HepG2 (cell line): ENCODE results near the gene MAP3K14. TPM values are rescaled to one million over a fixed set of nuclear protein-coding genes. Genes with fewer than 3 reads are reported as not detected.

Source experiments
- CCAR2 ChIP-seq: fragments of 200-400 bp; formaldehyde crosslinking; optimal IDR thresholded peaks from 2 replicates; pipeline ENCODE3; 2018; ENCODE audit warnings: low read depth, mild to moderate bottlenecking, low read length, moderate library complexity
- DDIT3 ChIP-seq: sonication (generic); formaldehyde crosslinking; IDR thresholded peaks from 2 replicates; pipeline ENCODE4 v1.4.0; 2020; ENCODE audit warnings: mild to moderate bottlenecking, missing genetic modification reagents
- ETV5 ChIP-seq: IDR thresholded peaks from 2 replicates; pipeline ENCODE4 v1.6.1; 2018; ENCODE audit warnings: missing biosample characterization, missing genetic modification reagents, inconsistent platforms, borderline replicate concordance
- JUN ChIP-seq: sonication (generic); formaldehyde crosslinking; IDR thresholded peaks from 2 replicates; pipeline ENCODE4 v1.4.0; 2020; ENCODE audit warnings: mild to moderate bottlenecking, missing genetic modification reagents
- JUND ChIP-seq: sonication (generic); formaldehyde crosslinking; IDR thresholded peaks from 2 replicates; pipeline ENCODE4 v1.8.0; 2022; ENCODE audit warnings: mild to moderate bottlenecking, missing genetic modification reagents
- MAF1 ChIP-seq: sonication (generic); formaldehyde crosslinking; IDR thresholded peaks from 2 replicates; pipeline ENCODE4 v1.5.0; 2020; ENCODE audit warnings: missing genetic modification reagents, borderline replicate concordance
- MIER2 ChIP-seq: IDR thresholded peaks from 2 replicates; pipeline ENCODE4 v1.6.1; 2016; ENCODE audit warnings: missing biosample characterization, missing genetic modification reagents
- NCOA5 ChIP-seq: sonication (generic); formaldehyde crosslinking; IDR thresholded peaks from 2 replicates; pipeline ENCODE4 v1.4.0; 2020; ENCODE audit warnings: missing genetic modification reagents
- NR1H2 ChIP-seq: sonication (generic); formaldehyde crosslinking; IDR thresholded peaks from 2 replicates; pipeline ENCODE4 v1.8.1; 2022; ENCODE audit warnings: low read depth, missing genetic modification reagents, borderline replicate concordance
- SMAD1 ChIP-seq: sonication (generic); formaldehyde crosslinking; IDR thresholded peaks from 2 replicates; pipeline ENCODE4 v1.4.0; 2020; ENCODE audit warnings: missing genetic modification reagents, low read depth, mild to moderate bottlenecking, borderline replicate concordance
- SMARCC2 ChIP-seq: fragments of 450-650 bp; IDR thresholded peaks from 2 replicates; pipeline ENCODE4 v1.6.1; 2017; ENCODE audit warnings: antibody characterized with exemption, mild to moderate bottlenecking
- SNRNP70 ChIP-seq: fragments of 200-400 bp; formaldehyde crosslinking; IDR thresholded peaks from 2 replicates; pipeline ENCODE4 v1.6.1; 2017; ENCODE audit warnings: mild to moderate bottlenecking, low read depth, low read length, moderate library complexity
- STAT5B ChIP-seq: sonication (generic); formaldehyde crosslinking; IDR thresholded peaks from 2 replicates; pipeline ENCODE4 v1.4.0; 2020; ENCODE audit warnings: missing genetic modification reagents
- TGIF2 ChIP-seq: IDR thresholded peaks from 2 replicates; pipeline ENCODE4 v1.6.1; 2016; ENCODE audit warnings: control low read depth, missing compliant biosample characterization
- ZKSCAN1 ChIP-seq: fragments of 150-350 bp; IDR thresholded peaks from 2 replicates; pipeline ENCODE4 v1.6.1; 2014; ENCODE audit warnings: low read length
- ZNF512B ChIP-seq: sonication (generic); formaldehyde crosslinking; IDR thresholded peaks from 2 replicates; pipeline ENCODE4 v1.5.1; 2020; ENCODE audit warnings: missing genetic modification reagents, mild to moderate bottlenecking, borderline replicate concordance
- ZNF776 ChIP-seq: sonication (generic); formaldehyde crosslinking; IDR thresholded peaks from 2 replicates; pipeline ENCODE4 v1.4.0; 2020; ENCODE audit warnings: mild to moderate bottlenecking, missing genetic modification reagents
- ZNF878 ChIP-seq: sonication (generic); formaldehyde crosslinking; IDR thresholded peaks from 2 replicates; pipeline ENCODE4 v1.8.1; 2023; ENCODE audit warnings: mild to moderate bottlenecking, missing genetic modification reagents, moderate library complexity
- polyA plus RNA-seq, 8 experiments: library from polyadenylated mRNA; depleted of rRNA in 3 of 8; stranded (reverse) in 7 of 8; unstranded in 1 of 8; fragments of >200 nt; fragmentation: Illumina TruSeq in 4 of 8; extraction: Trizol in 4 of 8; gene quantifications; 2 replicates each; pipeline versions ENCODE4 v1.2.1 to v1.2.3, GENCODE V29; 2011 to 2016; ENCODE audit warnings: low read depth in 4 of 8, missing spikeins in 1 of 8, mixed read lengths in 1 of 8; ENCODE audit not compliant: insufficient read depth in 1 of 8
- total RNA-seq, 5 experiments: library from RNA; depleted of rRNA; stranded (reverse); fragments of >200 nt; fragmentation: Illumina TruSeq; extraction: Trizol; gene quantifications; 2 replicates each; pipeline ENCODE4 v1.2.3, GENCODE V29; 2016; ENCODE audit warnings: low read depth in 1 of 5
- TF ChIP-seq, protein P1 (sequence below): sonication (generic); formaldehyde crosslinking; IDR thresholded peaks from 2 replicates; pipeline ENCODE4 v1.5.0; 2020; ENCODE audit warnings: missing genetic modification reagents, mild to moderate bottlenecking, borderline replicate concordance
- TF ChIP-seq, protein P2 (sequence below): sonication (generic); formaldehyde crosslinking; conservative IDR thresholded peaks from 2 replicates; pipeline ENCODE4 v1.8.0; 2022; ENCODE audit warnings: mild to moderate bottlenecking, moderate library complexity, missing genetic modification reagents
- TF ChIP-seq, protein P3 (sequence below): sonication (generic); formaldehyde crosslinking; IDR thresholded peaks from 2 replicates; pipeline ENCODE4 v1.5.0; 2020; ENCODE audit warnings: missing genetic modification reagents

MAP3K14 gene
- total and polyA plus RNA-seq, 2 of the 13 experiments (the other 11 are each of a cell fraction or from before 2014, with no cell fraction given) = 2.6 TPM

- TF ChIP-seq STAT5B (CRISPR knock-in tag) (no peak), ZNF878 (CRISPR knock-in tag) (no peak; the same call in 1 of the 2 replicates), ZNF512B (CRISPR knock-in tag) (no peak), MAF1 (no peak), CCAR2 (no peak), SMAD1 (CRISPR knock-in tag) (0 out of 2 replicates have a peak, but pooled peaks have one; percentile 52), TGIF2 (CRISPR knock-in tag) (no peak; the same call in 1 of the 2 replicates), DDIT3 (no peak), SMARCC2 (no peak), NCOA5 (CRISPR knock-in tag) (no peak), ZNF776 (CRISPR knock-in tag) (no peak), NR1H2 (no peak), JUN (CRISPR knock-in tag) (no peak; the same call in 1 of the 2 replicates), MIER2 (CRISPR knock-in tag) (no peak), JUND (CRISPR knock-in tag) (no peak), ETV5 (CRISPR knock-in tag) (peak; percentile 45; the same call in 1 of the 2 replicates), ZKSCAN1 (no peak), SNRNP70 (no peak)
- TF ChIP-seq, protein P1, sequence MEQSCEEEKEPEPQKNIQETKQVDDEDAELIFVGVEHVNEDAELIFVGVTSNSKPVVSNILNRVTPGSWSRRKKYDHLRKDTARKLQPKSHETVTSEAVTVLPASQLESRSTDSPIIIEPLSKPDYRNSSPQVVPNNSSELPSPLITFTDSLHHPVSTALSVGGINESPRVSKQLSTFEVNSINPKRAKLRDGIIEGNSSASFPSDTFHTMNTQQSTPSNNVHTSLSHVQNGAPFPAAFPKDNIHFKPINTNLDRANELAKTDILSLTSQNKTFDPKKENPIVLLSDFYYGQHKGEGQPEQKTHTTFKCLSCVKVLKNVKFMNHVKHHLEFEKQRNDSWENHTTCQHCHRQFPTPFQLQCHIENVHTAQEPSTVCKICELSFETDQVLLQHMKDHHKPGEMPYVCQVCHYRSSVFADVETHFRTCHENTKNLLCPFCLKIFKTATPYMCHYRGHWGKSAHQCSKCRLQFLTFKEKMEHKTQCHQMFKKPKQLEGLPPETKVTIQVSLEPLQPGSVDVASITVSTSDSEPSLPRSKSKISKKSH (CRISPR knock-in tag) = no peak
- TF ChIP-seq, protein P2, sequence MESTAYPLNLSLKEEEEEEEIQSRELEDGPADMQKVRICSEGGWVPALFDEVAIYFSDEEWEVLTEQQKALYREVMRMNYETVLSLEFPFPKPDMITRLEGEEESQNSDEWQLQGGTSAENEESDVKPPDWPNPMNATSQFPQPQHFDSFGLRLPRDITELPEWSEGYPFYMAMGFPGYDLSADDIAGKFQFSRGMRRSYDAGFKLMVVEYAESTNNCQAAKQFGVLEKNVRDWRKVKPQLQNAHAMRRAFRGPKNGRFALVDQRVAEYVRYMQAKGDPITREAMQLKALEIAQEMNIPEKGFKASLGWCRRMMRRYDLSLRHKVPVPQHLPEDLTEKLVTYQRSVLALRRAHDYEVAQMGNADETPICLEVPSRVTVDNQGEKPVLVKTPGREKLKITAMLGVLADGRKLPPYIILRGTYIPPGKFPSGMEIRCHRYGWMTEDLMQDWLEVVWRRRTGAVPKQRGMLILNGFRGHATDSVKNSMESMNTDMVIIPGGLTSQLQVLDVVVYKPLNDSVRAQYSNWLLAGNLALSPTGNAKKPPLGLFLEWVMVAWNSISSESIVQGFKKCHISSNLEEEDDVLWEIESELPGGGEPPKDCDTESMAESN = 0 out of 2 replicates have a peak, but pooled peaks have one; percentile 67
- TF ChIP-seq, protein P3, sequence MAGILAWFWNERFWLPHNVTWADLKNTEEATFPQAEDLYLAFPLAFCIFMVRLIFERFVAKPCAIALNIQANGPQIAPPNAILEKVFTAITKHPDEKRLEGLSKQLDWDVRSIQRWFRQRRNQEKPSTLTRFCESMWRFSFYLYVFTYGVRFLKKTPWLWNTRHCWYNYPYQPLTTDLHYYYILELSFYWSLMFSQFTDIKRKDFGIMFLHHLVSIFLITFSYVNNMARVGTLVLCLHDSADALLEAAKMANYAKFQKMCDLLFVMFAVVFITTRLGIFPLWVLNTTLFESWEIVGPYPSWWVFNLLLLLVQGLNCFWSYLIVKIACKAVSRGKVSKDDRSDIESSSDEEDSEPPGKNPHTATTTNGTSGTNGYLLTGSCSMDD (CRISPR knock-in tag) = no peak
Measured at GRCh38 chr17:45247429-45248131, 69.2 kb downstream of the MAP3K14 start (continued).
